Measurements from ENCODE around the gene SCYL2. TPM values are rescaled to one million over a fixed set of nuclear protein-coding genes. Genes with fewer than 3 reads are reported as not detected.

Gene SCYL2
- total RNA-seq, 4 donors from 2014 or later, result 47.8 to 68.8 (median 54.9) TPM

GRCh38 chr12:100368066-100368465 lies 101.1 kb downstream of the SCYL2 start:
- no peaks in the 10 kb centered on the region for H3K27me3 ChIP-seq
- H3K36me3 ChIP-seq, result no peaks in the 10 kb centered on the region
- no peaks in the 10 kb centered on the region for H3K4me1 ChIP-seq
- H3K27ac ChIP-seq, result no peak overlapping the region
- 85 to 100% methylated on average over 1 of the region's 1 CpG for WGBS, 2 donors
- no peak for TF ChIP-seq POLR2A (IDR thresholded peaks at IDR 0.05)
- TF ChIP-seq, protein P1, sequence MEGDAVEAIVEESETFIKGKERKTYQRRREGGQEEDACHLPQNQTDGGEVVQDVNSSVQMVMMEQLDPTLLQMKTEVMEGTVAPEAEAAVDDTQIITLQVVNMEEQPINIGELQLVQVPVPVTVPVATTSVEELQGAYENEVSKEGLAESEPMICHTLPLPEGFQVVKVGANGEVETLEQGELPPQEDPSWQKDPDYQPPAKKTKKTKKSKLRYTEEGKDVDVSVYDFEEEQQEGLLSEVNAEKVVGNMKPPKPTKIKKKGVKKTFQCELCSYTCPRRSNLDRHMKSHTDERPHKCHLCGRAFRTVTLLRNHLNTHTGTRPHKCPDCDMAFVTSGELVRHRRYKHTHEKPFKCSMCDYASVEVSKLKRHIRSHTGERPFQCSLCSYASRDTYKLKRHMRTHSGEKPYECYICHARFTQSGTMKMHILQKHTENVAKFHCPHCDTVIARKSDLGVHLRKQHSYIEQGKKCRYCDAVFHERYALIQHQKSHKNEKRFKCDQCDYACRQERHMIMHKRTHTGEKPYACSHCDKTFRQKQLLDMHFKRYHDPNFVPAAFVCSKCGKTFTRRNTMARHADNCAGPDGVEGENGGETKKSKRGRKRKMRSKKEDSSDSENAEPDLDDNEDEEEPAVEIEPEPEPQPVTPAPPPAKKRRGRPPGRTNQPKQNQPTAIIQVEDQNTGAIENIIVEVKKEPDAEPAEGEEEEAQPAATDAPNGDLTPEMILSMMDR (IDR thresholded peaks at IDR 0.05), result no peak
- no peak overlapping the region for H3K4me3 ChIP-seq (replicated peaks in 1 of 3)
- H3K9me3 ChIP-seq, result no peaks in the 10 kb centered on the region
- no peak for DNase-seq
- intact Hi-C loops (cut with DNase I), result no loop called here

DNA sequence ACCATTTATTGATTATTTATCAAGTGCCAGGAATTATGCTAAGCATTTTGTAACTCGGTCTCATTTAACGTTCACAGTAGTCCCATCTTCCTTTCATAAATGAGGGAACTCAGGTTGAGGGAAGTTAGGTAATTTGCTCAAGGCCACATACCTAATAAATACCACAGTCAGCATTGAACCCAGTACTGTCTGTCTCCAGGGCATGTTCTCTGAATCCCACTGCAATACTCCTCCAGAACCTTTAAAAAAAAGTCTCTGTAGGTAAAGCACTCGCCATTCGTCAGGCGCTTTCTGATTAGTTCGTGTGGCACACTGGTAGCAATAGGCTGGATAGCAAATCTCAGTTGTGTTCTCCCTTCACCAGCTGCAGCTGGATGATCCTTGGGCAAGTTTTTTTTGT lies 104.2 kb downstream of the SCYL2 start:
- H3K9me3 ChIP-seq, result no peaks in the 10 kb centered on the region
- no peak for TF ChIP-seq POLR2A (IDR thresholded peaks at IDR 0.05)
- TF ChIP-seq, protein P1 (IDR thresholded peaks at IDR 0.05), result no peak
- intact Hi-C loops (cut with DNase I), result no loop called here
- DNase-seq, result no peak
- H3K36me3 ChIP-seq, result no peaks in the 10 kb centered on the region
- WGBS, 2 donors, result 82 to 83% methylated on average over 6 of the region's 6 CpGs
- H3K4me1 ChIP-seq, result no peaks in the 10 kb centered on the region
- H3K4me3 ChIP-seq (replicated peaks in 1 of 3), result no peak overlapping the region
- H3K27ac ChIP-seq, result no peak overlapping the region
- no peaks in the 10 kb centered on the region for H3K27me3 ChIP-seq

GRCh38 chr12:100372853-100373640 lies 106.1 kb downstream of the SCYL2 start:
- Histone ChIP-seq H3K27me3 (no peaks in the 10 kb centered on the region), H3K9me3 (no peaks in the 10 kb centered on the region), H3K4me3 (replicated peaks in 1 of 3) (no peak overlapping the region), H3K27ac (no peak overlapping the region), H3K36me3 (no peaks in the 10 kb centered on the region), H3K4me1 (no peaks in the 10 kb centered on the region)
- no peak for DNase-seq
- intact Hi-C loops (cut with DNase I), result no loop called here
- 53 to 58% methylated on average over 11 of the region's 11 CpGs for WGBS, 2 donors
- TF ChIP-seq, protein P1 (IDR thresholded peaks at IDR 0.05), result no peak
- TF ChIP-seq POLR2A (IDR thresholded peaks at IDR 0.05), result no peak

- H3K4me3 ChIP-seq (replicated peaks in 1 of 3), result no peak overlapping the region
Observed at GRCh38 chr12:100375038-100375735, 108.2 kb downstream of the SCYL2 start.

More at GRCh38 chr12:100375038-100375735, 108.2 kb downstream of the SCYL2 start:
- Histone ChIP-seq H3K27me3 (no peaks in the 10 kb centered on the region), H3K36me3 (no peaks in the 10 kb centered on the region), H3K27ac (no peak overlapping the region), H3K4me1 (no peaks in the 10 kb centered on the region), H3K9me3 (no peaks in the 10 kb centered on the region)
- 25 to 38% methylated on average over 10 to 12 of the region's 12 CpGs for WGBS, 2 donors
- TF ChIP-seq, protein P1 (IDR thresholded peaks at IDR 0.05), result no peak
- no peak for TF ChIP-seq POLR2A (IDR thresholded peaks at IDR 0.05)
- intact Hi-C loops (cut with DNase I), result no loop called here
- DNase-seq, result peak; percentile 36 to 48

Measured in thyroid gland (tissue), 4 donors.